GM12878 (cell line): ENCODE measurements around the gene SMIM26. TPM values are rescaled to one million over a fixed set of nuclear protein-coding genes. Genes with fewer than 3 reads are reported as not detected.

Experiments
- ATAC-seq: fragments of 200-7000 bp; cut with Tn5 transposase; 3 replicates; pipeline ENCODE4 v1.9.1; 2020; ENCODE audit warnings: mild to moderate bottlenecking, moderate library complexity
- BruUV-seq: library from RNA; stranded (reverse); fragments of 400-500 nt; replicated peaks from 2 replicates; lab custom pipeline; 2021; lab: Mats Ljungman, UMichigan
- CTCF ChIA-PET: fragments of 300-600 bp; sonication (Branson Sonifier 250); formaldehyde crosslinking; extraction: SDS; loops from one replicate; lab custom pipeline; 2021; ENCODE audit warnings: inconsistent platforms; lab: Yijun Ruan, JAX
- POLR2A ChIA-PET: fragments of 350-600 bp; formaldehyde crosslinking; extraction: SDS; loops from one replicate; lab custom pipeline; 2021; ENCODE audit warnings: inconsistent platforms; lab: Charles Lee
- RAD21 ChIA-PET: fragments of 300-600 bp; sonication (Branson Sonifier 250); formaldehyde crosslinking; loops from one replicate; lab custom pipeline; 2023; ENCODE audit warnings: antibody characterized with exemption; ENCODE audit not compliant: unreplicated experiment; lab: Charles Lee
- SMC1A ChIA-PET: fragments of 300-600 bp; sonication (Branson Sonifier 250); formaldehyde crosslinking; loops from one replicate; lab custom pipeline; 2023; ENCODE audit not compliant: unreplicated experiment, uncharacterized antibody; lab: Charles Lee
- DNase-seq: peaks from one replicate; pipeline ENCODE4 v3.0.0-alpha.2; 2011; ENCODE audit warnings: low read depth, low spot score
- FAIRE-seq: peaks from 3 replicates; lab custom pipeline; 2011; peaks lifted over from hg19 to GRCh38; lab: Jason Lieb, UNC
- H2AFZ ChIP-seq: 2 replicates; pipeline ENCODE4 v1.6.0; 2011; ENCODE audit warnings: low read depth, low read length, control low read depth; ENCODE audit not compliant: control insufficient read depth
- H3K27ac ChIP-seq: 2 replicates; pipeline ENCODE4 v1.5.1; 2011; ENCODE audit warnings: control low read depth; ENCODE audit not compliant: control insufficient read depth, insufficient read depth
- H3K27me3 ChIP-seq, 2 experiments: replicated peaks in 1 of 2; 2 replicates each; pipeline versions ENCODE4 v1.6.0 to v1.6.1; 2011; ENCODE audit warnings: low read length in 1 of 2; ENCODE audit not compliant: control insufficient read depth in 2 of 2, insufficient read depth in 2 of 2
- H3K36me3 ChIP-seq, 2 experiments: 2 replicates each; pipeline ENCODE4 v1.5.1; 2011; ENCODE audit warnings: low read length in 1 of 2; ENCODE audit not compliant: control insufficient read depth in 2 of 2, insufficient read depth in 2 of 2
- H3K4me1 ChIP-seq: 2 replicates; pipeline ENCODE4 v1.6.1; 2011; ENCODE audit warnings: mild to moderate bottlenecking, low read length, moderate library complexity, mixed read lengths; ENCODE audit not compliant: control insufficient read depth, insufficient read depth
- H3K4me2 ChIP-seq: 2 replicates; pipeline ENCODE4 v1.6.0; 2011; ENCODE audit warnings: control low read depth; ENCODE audit not compliant: control insufficient read depth, insufficient read depth
- H3K4me3 ChIP-seq: fragments of 200-600 bp; sonication (generic); 2 replicates; pipeline ENCODE4 v1.5.1; 2016
- H3K79me2 ChIP-seq: 2 replicates; pipeline ENCODE4 v1.6.0; 2011; ENCODE audit warnings: low read length; ENCODE audit not compliant: control insufficient read depth, insufficient read depth
- H3K9ac ChIP-seq: 2 replicates; pipeline ENCODE4 v1.8.0; 2011; ENCODE audit warnings: low read length, control low read depth, mixed read lengths; ENCODE audit not compliant: control insufficient read depth, insufficient read depth
- H3K9me3 ChIP-seq: replicated peaks from 3 replicates; pipeline ENCODE4 v1.5.1; 2011; ENCODE audit warnings: mild to moderate bottlenecking, low read length; ENCODE audit not compliant: control insufficient read depth, insufficient read depth
- H4K20me1 ChIP-seq: 2 replicates; pipeline ENCODE4 v1.6.0; 2011; ENCODE audit not compliant: control insufficient read depth, insufficient read depth
- CHD2 ChIP-seq: IDR thresholded peaks from 2 replicates; pipeline ENCODE4 v1.6.1; 2011; ENCODE audit warnings: low read depth, low read length, improper control_type of control experiment, borderline replicate concordance
- DPF2 ChIP-seq: fragments of 450-650 bp; IDR thresholded peaks from 2 replicates; pipeline ENCODE4 v1.6.1; 2017; ENCODE audit warnings: mild to moderate bottlenecking
- HSF1 ChIP-seq: fragments of 150-350 bp; IDR thresholded peaks from 2 replicates; pipeline ENCODE4 v1.6.1; 2014; ENCODE audit warnings: mild to moderate bottlenecking, low read depth, low read length
- JUNB ChIP-seq: IDR thresholded peaks from 2 replicates; pipeline ENCODE4 v1.6.1; 2016; ENCODE audit warnings: antibody characterized with exemption, mild to moderate bottlenecking
- MEF2B ChIP-seq: fragments of 450-650 bp; IDR thresholded peaks from 2 replicates; pipeline ENCODE4 v1.6.1; 2018; ENCODE audit warnings: mild to moderate bottlenecking, moderate library complexity; ENCODE audit not compliant: partially characterized antibody, poor library complexity, severe bottlenecking
- MYB ChIP-seq: fragments of 150-350 bp; IDR thresholded peaks from 2 replicates; pipeline ENCODE4 v1.6.1; 2014; ENCODE audit warnings: mild to moderate bottlenecking, low read depth, low read length, borderline replicate concordance
- MYC ChIP-seq: IDR thresholded peaks from 2 replicates; pipeline ENCODE4 v1.6.1; 2011; ENCODE audit warnings: mild to moderate bottlenecking, low read length, moderate library complexity, inconsistent platforms; ENCODE audit not compliant: insufficient read depth, insufficient replicate concordance, insufficient read length, severe bottlenecking
- NR2F1 ChIP-seq: fragments of 450-650 bp; conservative IDR thresholded peaks from 2 replicates; pipeline ENCODE4 v1.6.1; 2017; ENCODE audit warnings: mild to moderate bottlenecking
- RAD51 ChIP-seq: fragments of 450-650 bp; IDR thresholded peaks from 2 replicates; pipeline ENCODE4 v1.6.1; 2016; ENCODE audit warnings: moderate library complexity, mild to moderate bottlenecking, inconsistent platforms
- RELB ChIP-seq: fragments of 450-650 bp; IDR thresholded peaks from 2 replicates; pipeline ENCODE4 v1.6.1; 2017; ENCODE audit warnings: low read depth, mild to moderate bottlenecking, moderate library complexity
- SIN3A ChIP-seq: IDR thresholded peaks from 2 replicates; pipeline ENCODE4 v1.6.1; 2012; ENCODE audit warnings: low read depth, low read length, improper control_type of control experiment
- SKIL ChIP-seq: fragments of 450-650 bp; IDR thresholded peaks from 2 replicates; pipeline ENCODE4 v1.6.1; 2017; ENCODE audit warnings: mild to moderate bottlenecking, low read depth, inconsistent platforms; ENCODE audit not compliant: poor library complexity, severe bottlenecking
- SRF ChIP-seq, 2 experiments: IDR thresholded peaks; 2 replicates each; pipeline ENCODE4 v1.6.1; 2011; ENCODE audit warnings: low read depth in 2 of 2, low read length in 2 of 2, mild to moderate bottlenecking in 1 of 2, moderate library complexity in 1 of 2
- SUPT20H ChIP-seq: IDR thresholded peaks from 2 replicates; pipeline ENCODE4 v1.6.1; 2011; ENCODE audit warnings: low read depth, mild to moderate bottlenecking, low read length, moderate library complexity, borderline replicate concordance; ENCODE audit not compliant: control insufficient read depth
- ZBED1 ChIP-seq: IDR thresholded peaks from 2 replicates; pipeline ENCODE4 v1.6.1; 2016; ENCODE audit warnings: borderline replicate concordance
- whole genome bisulfite sequencing: methylation state at CpG from one replicate; pipeline ENCODE4 v1.1.6; 2016; ENCODE audit warnings: low lambda C conversion rate; ENCODE audit not compliant: insufficient replicate concordance, insufficient coverage; ENCODE audit errors: missing lambda C conversion rate; 5-methylcytosine and 5-hydroxymethylcytosine counted together
- in situ Hi-C: fragments of 300-500 bp; cut with MboI; formaldehyde crosslinking; loops from 9 replicates; pipeline ENCODE4 v1.14.3; 2018; ENCODE audit warnings: mixed read lengths
- intact Hi-C: fragments of 100-400 bp; cut with micrococcal nuclease; formaldehyde crosslinking; loops from one replicate; pipeline ENCODE4 v1.14.2; 2022; ENCODE audit not compliant: unreplicated experiment
- polyA plus RNA-seq, 11 experiments: library from polyadenylated mRNA; depleted of rRNA in 4 of 11; unstranded in 6 of 11; stranded (reverse) in 5 of 11; fragments of >200 nt; fragmentation: Nextera tagmentation in 4 of 11; fragmentation: Illumina TruSeq in 1 of 11; extraction: Ambion mirVana in 4 of 11; extraction: Trizol in 1 of 11; gene quantifications; 1 replicate in 1 of 11; 2 replicates in 10 of 11; pipeline versions ENCODE4 v1.2.1 to v1.2.3, GENCODE V29; 2011 to 2016; ENCODE audit warnings: inconsistent platforms in 2 of 11, missing spikeins in 2 of 11, low read depth in 1 of 11
- total RNA-seq, 4 experiments: library from RNA; depleted of rRNA in 3 of 4; stranded (reverse); fragments of >200 nt in 3 of 4; fragmentation: Illumina TruSeq in 1 of 4; extraction: Trizol in 1 of 4; gene quantifications; 2 replicates each; pipeline versions ENCODE4 v1.2.1 to v1.2.3, GENCODE V29; 2013 to 2021
- TF ChIP-seq, protein P1 (sequence below): IDR thresholded peaks from 2 replicates; pipeline ENCODE4 v1.6.1; 2012; ENCODE audit warnings: mild to moderate bottlenecking, low read depth, low read length

The SMIM26 gene
- total and polyA plus RNA-seq, 10 of the 15 experiments (the other 5 are each of a cell fraction or from before 2014, with no cell fraction given): 74.3 to 329 (median 176) TPM

GRCh38 chr20:18611492-18611891, 44.3 kb downstream of the SMIM26 start:
- Histone ChIP-seq H3K9ac (no peak overlapping the region), H2AFZ (no peak overlapping the region), H3K4me3 (no peak overlapping the region), H3K4me1 (no peaks in the 10 kb centered on the region), H3K36me3 (peaks cover 0 to 1% of the 10 kb centered on the region in 2 experiments; a peak in 2 of 4 replicates), H3K27me3 (no peaks in the 10 kb centered on the region), H4K20me1 (no peaks in the 10 kb centered on the region), H3K27ac (no peak overlapping the region), H3K4me2 (no peak overlapping the region), H3K9me3 (no peaks in the 10 kb centered on the region), H3K79me2 (no peaks in the 10 kb centered on the region)
- BruUV-seq: no TSS peak
- in situ Hi-C loops (no loop called here), intact Hi-C loops (no loop called here)
- SMC1A ChIA-PET: interaction anchor here (1.0 kb wide), 1 partner anchor 21 kb away, joined by 4 read pairs; no protein-coding TSS in a partner anchor
- DNase-seq (no peak), ATAC-seq (no peak), FAIRE-seq (no peak)
- RAD21 ChIA-PET: no interaction called here
- POLR2A ChIA-PET: no interaction called here
- CTCF ChIA-PET: interaction anchor here (1.5 to 1.6 kb wide), 2 partner anchors 23 to 197 kb away, joined by 3 to 4 read pairs; no protein-coding TSS in a partner anchor
- WGBS: 75% methylated on average over 8 of the region's 8 CpGs
- TF ChIP-seq SRF (IDR thresholded peaks at IDR 0.05; ENCODE audit: low read depth in 2 of 2, low read length in 2 of 2): no peak
- TF ChIP-seq ZBED1: no peak
- no peak for TF ChIP-seq MYB
- TF ChIP-seq, protein P1, sequence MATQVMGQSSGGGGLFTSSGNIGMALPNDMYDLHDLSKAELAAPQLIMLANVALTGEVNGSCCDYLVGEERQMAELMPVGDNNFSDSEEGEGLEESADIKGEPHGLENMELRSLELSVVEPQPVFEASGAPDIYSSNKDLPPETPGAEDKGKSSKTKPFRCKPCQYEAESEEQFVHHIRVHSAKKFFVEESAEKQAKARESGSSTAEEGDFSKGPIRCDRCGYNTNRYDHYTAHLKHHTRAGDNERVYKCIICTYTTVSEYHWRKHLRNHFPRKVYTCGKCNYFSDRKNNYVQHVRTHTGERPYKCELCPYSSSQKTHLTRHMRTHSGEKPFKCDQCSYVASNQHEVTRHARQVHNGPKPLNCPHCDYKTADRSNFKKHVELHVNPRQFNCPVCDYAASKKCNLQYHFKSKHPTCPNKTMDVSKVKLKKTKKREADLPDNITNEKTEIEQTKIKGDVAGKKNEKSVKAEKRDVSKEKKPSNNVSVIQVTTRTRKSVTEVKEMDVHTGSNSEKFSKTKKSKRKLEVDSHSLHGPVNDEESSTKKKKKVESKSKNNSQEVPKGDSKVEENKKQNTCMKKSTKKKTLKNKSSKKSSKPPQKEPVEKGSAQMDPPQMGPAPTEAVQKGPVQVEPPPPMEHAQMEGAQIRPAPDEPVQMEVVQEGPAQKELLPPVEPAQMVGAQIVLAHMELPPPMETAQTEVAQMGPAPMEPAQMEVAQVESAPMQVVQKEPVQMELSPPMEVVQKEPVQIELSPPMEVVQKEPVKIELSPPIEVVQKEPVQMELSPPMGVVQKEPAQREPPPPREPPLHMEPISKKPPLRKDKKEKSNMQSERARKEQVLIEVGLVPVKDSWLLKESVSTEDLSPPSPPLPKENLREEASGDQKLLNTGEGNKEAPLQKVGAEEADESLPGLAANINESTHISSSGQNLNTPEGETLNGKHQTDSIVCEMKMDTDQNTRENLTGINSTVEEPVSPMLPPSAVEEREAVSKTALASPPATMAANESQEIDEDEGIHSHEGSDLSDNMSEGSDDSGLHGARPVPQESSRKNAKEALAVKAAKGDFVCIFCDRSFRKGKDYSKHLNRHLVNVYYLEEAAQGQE: no peak
- no peak for TF ChIP-seq JUNB
- TF ChIP-seq NR2F1: no peak
- no peak for TF ChIP-seq SUPT20H
- TF ChIP-seq RAD51: no peak
- no peak for TF ChIP-seq HSF1
- TF ChIP-seq MYC: no peak
- no peak for TF ChIP-seq CHD2
- no peak for TF ChIP-seq MEF2B
- no peak for TF ChIP-seq RELB
- TF ChIP-seq DPF2: no peak
- TF ChIP-seq SKIL: no peak
- no peak for TF ChIP-seq SIN3A
